ENCODE measurements around the gene OSBPL8.

Gene OSBPL8

DNA sequence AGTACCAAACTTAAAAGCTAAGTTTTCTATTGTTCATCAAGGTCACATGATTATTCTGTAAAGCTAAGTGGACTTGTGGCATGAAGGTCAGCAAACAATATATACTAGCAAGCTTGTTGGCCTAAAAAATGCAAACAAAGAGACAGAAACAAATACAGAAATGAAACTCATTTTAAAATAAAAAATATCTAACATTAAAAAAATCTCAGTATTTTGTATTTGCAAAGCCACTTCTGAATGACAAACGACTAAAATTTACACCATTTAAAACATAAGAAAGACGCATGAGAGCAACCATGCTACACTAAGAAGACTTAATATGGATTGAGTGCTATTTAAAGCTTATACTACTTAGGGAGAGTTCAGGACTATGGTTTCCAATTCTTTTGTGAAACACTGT is 138.5 kb downstream of the OSBPL8 start:
- no peak overlapping the region for H3K4me3 Mint-ChIP-seq
- no peaks in the 10 kb centered on the region for H3K4me1 Mint-ChIP-seq
- peaks cover 15% of the 10 kb centered on the region for H3K36me3 Mint-ChIP-seq (ENCODE audit: low read depth)
- no peak overlapping the region for H3K27ac Mint-ChIP-seq
- H3K27me3 Mint-ChIP-seq (ENCODE audit: low read depth), result no peaks in the 10 kb centered on the region
- H3K9me3 Mint-ChIP-seq, result peaks cover 21% of the 10 kb centered on the region
- no peak for TF ChIP-seq CTCF (IDR thresholded peaks at IDR 0.05; ENCODE audit: unreplicated experiment in 3 of 3)

- H3K36me3 Mint-ChIP-seq (ENCODE audit: low read depth), result peaks cover 7% of the 10 kb centered on the region
- H3K4me3 Mint-ChIP-seq, result no peak overlapping the region
- H3K4me1 Mint-ChIP-seq, result no peaks in the 10 kb centered on the region
- no peak for TF ChIP-seq CTCF (IDR thresholded peaks at IDR 0.05; ENCODE audit: unreplicated experiment in 3 of 3)
- H3K27me3 Mint-ChIP-seq (ENCODE audit: low read depth), result no peaks in the 10 kb centered on the region
- H3K9me3 Mint-ChIP-seq, result peaks cover 14% of the 10 kb centered on the region
- H3K27ac Mint-ChIP-seq, result no peak overlapping the region
These were observed 139.3 kb downstream of the OSBPL8 start for GRCh38 chr12:76420222-76420621.

DNA sequence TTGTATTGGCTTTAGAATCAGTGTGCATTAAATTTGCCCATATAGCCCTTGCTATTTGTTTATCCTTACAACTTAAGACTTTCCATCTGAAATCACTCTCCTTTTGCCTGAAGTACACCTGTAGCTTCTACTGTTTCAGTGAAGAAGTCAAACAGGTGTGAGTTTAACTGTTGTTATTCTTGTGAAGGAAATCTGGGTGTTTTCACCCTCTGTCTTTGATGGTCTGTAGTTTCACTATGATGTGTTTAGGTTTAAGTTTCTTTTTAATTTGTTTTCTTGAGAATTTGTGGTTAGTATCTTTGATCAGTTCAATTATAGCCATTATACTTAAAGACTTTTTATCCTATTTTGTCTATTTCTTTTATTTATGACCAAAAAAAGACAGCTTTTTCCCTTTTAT is 142.5 kb downstream of the OSBPL8 start:
- no peak overlapping the region for H3K4me3 Mint-ChIP-seq
- no peak overlapping the region for H3K27ac Mint-ChIP-seq
- H3K9me3 Mint-ChIP-seq, result no peaks in the 10 kb centered on the region
- TF ChIP-seq CTCF (IDR thresholded peaks at IDR 0.05; ENCODE audit: unreplicated experiment in 3 of 3), result no peak
- no peaks in the 10 kb centered on the region for H3K27me3 Mint-ChIP-seq (ENCODE audit: low read depth)
- H3K36me3 Mint-ChIP-seq (ENCODE audit: low read depth), result no peaks in the 10 kb centered on the region
- no peaks in the 10 kb centered on the region for H3K4me1 Mint-ChIP-seq

DNA sequence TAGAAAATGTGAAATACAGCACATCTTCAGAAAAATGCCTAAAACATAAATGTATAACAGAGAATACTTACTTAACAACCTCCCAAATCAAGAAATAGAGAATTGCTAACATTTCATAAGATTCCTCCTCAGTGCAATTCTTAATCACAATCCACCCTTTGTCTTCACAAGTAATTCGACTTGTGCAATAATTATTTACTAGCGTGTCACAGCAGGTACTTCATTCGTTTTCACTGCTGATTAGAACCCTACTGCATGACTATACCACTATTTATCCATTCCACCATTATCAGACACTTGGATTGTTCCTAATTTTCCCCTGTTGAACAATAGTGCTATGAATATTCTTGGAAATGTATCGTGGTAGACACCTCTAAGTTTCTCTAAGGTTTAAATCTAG is 146.4 kb downstream of the OSBPL8 start:
- no peaks in the 10 kb centered on the region for H3K36me3 Mint-ChIP-seq (ENCODE audit: low read depth)
- no peak overlapping the region for H3K27ac Mint-ChIP-seq
- H3K9me3 Mint-ChIP-seq, result no peaks in the 10 kb centered on the region
- TF ChIP-seq CTCF (IDR thresholded peaks at IDR 0.05; ENCODE audit: unreplicated experiment in 3 of 3), result no peak
- H3K4me3 Mint-ChIP-seq, result no peak overlapping the region
- no peaks in the 10 kb centered on the region for H3K27me3 Mint-ChIP-seq (ENCODE audit: low read depth)
- no peaks in the 10 kb centered on the region for H3K4me1 Mint-ChIP-seq

- Mint-ChIP-seq H3K9me3 (no peaks in the 10 kb centered on the region), H3K27me3 (ENCODE audit: low read depth) (no peaks in the 10 kb centered on the region), H3K36me3 (ENCODE audit: low read depth) (no peaks in the 10 kb centered on the region), H3K4me3 (no peak overlapping the region), H3K4me1 (no peaks in the 10 kb centered on the region), H3K27ac (no peak overlapping the region)
- no peak for TF ChIP-seq CTCF (IDR thresholded peaks at IDR 0.05; ENCODE audit: unreplicated experiment in 3 of 3)
These were observed 148.8 kb downstream of the OSBPL8 start for GRCh38 chr12:76410781-76411180.

DNA sequence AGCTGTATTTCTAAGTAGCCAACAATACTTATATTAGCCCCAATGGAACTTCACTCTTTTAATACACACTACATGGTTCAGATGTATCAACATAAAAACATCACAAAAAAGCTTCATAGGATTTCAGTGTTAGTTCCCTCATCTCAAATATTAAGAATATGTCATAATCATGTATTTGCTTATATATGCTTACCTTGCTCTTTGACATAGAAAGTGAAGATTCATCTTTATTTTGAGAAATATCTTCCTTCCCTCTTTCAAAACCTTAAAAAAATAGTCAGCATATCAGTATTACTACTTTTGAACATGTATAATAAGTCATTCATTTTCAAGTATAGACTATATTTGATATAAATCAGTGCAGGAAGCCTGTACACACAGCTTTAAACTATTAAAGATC is 149.2 kb downstream of the OSBPL8 start:
- H3K4me1 Mint-ChIP-seq, result no peaks in the 10 kb centered on the region
- H3K36me3 Mint-ChIP-seq (ENCODE audit: low read depth), result no peaks in the 10 kb centered on the region
- no peaks in the 10 kb centered on the region for H3K27me3 Mint-ChIP-seq (ENCODE audit: low read depth)
- no peak overlapping the region for H3K27ac Mint-ChIP-seq
- no peaks in the 10 kb centered on the region for H3K9me3 Mint-ChIP-seq
- no peak overlapping the region for H3K4me3 Mint-ChIP-seq
- no peak for TF ChIP-seq CTCF (IDR thresholded peaks at IDR 0.05; ENCODE audit: unreplicated experiment in 3 of 3)
